Pons (tissue), 1 donor: ENCODE measurements around the gene DNAJC24.

Source experiments
- DNase-seq: peaks from one replicate; pipeline ENCODE4 v3.0.0-alpha.2; 2016; ENCODE audit warnings: low spot score

Gene DNAJC24

DNA sequence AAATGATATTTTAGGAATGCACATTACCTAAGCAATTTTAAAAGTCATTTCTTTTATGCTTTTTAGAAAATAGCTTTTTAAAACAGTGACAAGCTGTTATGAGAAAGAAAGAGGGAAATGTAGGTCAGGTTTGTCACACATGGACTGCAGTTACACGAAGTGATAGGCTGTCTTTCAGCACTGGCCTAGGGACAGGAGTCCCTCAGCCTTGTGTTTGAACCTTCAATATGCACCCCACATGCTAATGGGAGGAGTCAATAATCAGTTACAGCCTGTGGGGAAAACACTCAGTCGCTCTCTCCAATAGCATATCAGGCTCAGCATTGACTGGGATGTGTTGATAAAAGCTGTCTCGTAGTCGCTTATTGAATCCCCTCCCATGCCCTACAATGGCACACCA lies 45.8 kb downstream of the DNAJC24 start:
- DNase-seq: no peak

- DNase-seq: no peak
Measured at GRCh38 chr11:31417357-31417756, 47.7 kb downstream of the DNAJC24 start.

DNA sequence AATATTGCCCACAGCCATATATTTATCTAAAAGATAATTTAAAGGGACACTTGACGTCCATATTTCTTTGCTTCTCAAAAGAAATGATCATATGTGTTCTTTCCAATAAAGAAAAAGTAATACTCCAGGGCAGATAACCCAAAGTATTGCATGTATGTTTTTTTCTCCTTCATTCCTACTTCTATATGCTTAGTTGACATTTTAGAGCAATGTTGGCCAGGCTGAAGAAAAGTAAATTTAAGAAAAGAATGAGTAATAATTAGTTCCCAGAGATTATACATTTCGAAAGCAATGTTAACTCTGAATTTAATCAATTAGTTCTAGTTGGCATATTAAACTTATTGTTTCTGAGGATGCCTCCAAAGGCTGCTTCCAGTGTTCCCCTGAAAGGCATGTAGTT lies 48.2 kb downstream of the DNAJC24 start:
- no peak for DNase-seq

GRCh38 chr11:31419138-31419537 lies 49.5 kb downstream of the DNAJC24 start:
- DNase-seq: no peak

- DNase-seq: no peak
Measured at GRCh38 chr11:31419669-31420068, 50.0 kb downstream of the DNAJC24 start.

- DNase-seq: peak; percentile 81
Measured at GRCh38 chr11:31421820-31422219, 52.2 kb downstream of the DNAJC24 start.

GRCh38 chr11:31422703-31423102 lies 53.0 kb downstream of the DNAJC24 start:
- DNase-seq: no peak

DNA sequence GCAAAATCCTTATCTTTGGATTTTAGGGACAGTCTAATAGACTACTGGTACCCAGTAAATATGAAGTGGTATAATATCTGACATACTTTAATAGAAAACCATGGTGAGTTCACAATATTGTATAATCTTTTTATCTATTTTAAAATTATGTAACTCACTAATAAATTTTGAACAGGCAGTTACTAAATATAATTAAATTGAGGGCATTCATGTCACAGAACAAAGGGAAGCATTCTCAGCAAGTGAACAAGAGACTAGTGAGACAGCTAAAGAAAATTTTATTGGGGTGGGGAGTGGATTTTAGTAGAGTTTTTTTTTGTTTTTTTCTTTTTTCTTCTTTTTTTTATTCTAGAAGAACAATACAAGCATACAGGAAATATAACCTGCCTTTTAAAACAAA lies 55.0 kb downstream of the DNAJC24 start:
- peak; percentile 66 for DNase-seq

DNA sequence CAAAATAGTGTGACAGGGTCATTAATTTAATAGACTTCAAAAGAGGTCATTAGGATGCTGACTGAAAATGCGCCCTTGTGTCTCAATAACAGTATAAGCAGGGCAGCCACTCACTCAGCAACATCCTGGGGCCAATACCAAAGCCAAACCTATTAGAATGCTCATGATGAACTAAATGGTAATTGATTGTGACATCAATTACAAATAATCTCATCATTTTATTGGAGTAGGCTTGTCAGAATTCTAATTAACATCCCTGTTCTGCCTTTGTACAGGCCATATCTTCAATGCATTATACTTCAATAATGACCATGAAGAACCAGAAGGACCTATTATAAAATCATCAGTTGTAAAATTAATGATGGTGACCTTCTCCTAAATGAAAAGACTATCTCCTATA lies 64.2 kb downstream of the DNAJC24 start:
- DNase-seq: no peak

DNA sequence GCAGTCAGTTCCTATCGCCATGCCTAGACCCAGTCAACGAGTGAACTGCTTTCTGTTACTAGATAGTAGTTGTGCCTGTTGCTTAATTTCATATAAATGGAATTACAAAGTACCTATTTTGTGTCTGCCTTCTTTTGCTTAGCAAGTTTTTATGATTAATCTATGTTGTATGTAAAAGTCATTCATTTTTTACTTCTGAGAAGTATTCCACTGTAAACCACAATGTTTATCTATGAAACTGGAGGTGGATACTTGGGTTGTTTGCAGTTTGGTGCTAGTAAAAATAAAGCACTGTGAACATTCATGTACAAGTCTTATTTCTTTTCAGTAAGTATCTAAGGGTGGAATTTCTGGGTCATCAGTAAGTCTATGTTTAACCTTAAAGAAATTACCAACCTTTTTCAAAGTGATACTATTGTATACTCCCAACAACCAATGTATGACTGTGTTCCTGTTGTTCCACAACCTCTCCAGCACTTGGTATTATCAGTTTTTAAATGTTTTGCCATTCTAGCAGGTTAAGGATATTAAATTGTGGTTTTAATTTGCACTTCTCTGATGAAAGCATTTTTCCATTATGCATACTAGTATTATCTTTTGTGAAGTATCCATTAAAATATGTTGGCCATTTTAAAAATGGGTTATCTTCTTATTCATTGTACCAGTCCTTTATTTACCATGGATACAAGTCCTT lies 68.2 kb downstream of the DNAJC24 start:
- DNase-seq: no peak

- no peak for DNase-seq
Measured at GRCh38 chr11:31441296-31441695, 71.6 kb downstream of the DNAJC24 start.

DNA sequence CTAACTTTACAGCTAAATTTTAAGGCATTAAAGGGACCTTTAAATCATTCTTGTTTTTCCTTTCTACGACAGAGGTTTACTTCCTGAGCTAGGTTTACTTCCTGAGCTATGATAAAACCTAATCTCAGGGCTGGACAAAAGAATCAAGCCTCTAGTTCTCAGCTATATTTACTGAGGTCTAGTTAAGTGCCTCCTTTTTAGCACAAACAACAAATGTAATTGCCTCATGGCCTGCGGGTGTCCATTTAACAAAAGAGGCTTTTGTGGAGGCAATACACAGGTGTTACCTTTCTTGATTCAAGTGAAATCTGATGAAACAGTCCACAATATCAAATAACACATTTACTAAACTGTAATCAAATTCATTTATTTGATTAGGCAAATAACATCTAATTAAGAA lies 72.4 kb downstream of the DNAJC24 start:
- no peak for DNase-seq

- no peak for DNase-seq
Measured at GRCh38 chr11:31443802-31444201, 74.1 kb downstream of the DNAJC24 start.

- DNase-seq: no peak
Measured at GRCh38 chr11:31445621-31446020, 76.0 kb downstream of the DNAJC24 start.

GRCh38 chr11:31449040-31449439 lies 79.4 kb downstream of the DNAJC24 start:
- DNase-seq: no peak

DNA sequence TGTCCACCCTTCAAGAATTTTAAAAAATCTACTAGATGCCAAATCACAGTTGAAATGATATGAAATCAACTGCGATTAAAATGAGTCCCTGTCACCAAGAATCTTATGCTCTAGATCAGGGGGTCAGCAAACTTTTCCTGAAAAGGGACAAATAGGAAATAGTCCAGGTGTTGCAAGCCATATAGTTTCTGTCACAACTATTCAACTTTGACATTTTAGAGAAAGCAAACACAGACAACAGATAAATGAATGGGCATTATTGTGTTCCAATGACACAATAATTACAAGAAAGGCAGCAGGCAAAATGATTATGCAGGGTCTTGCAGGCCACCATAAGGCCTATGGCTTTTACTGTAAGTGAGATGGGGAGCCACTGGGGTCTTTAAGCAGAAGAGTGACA lies 81.2 kb downstream of the DNAJC24 start:
- no peak for DNase-seq

- DNase-seq: no peak
Measured at GRCh38 chr11:31455177-31455576, 85.5 kb downstream of the DNAJC24 start.

DNA sequence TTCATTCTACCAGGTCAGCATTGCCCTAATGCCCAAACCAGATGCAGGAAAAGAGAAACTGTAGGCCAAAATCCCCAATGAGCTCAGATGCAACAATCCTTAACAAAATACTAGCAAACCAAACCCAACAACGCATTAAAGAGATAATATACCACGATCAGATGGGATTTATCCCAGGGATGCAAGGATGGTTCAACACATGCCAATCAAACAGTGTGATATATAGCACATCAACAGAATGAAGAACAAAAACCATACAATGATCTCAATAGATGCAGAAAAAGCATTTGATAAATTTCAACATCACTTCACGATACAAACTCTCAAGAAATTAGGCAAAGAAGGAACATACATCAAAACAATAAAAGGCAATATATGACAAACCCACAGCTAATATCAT lies 94.8 kb downstream of the DNAJC24 start:
- DNase-seq: no peak

DNA sequence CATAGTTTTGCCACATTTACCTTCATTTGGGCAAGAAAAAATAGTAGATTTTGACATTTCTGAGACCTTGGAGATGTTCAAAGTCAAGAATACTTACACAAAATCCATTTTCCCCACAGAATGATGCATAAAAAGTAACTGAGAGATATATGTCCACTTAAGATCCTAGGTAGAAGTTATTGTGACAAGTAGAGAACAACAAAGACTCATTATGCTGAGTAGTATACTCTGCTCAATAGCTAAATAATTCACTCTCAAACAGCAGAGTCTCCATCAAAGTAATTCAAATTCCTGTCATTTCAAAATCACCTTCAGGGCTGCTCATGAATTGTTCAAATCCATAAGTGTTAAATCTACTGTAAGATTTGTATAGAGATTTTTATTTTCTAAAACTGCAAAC lies 104.4 kb downstream of the DNAJC24 start:
- no peak for DNase-seq

DNA sequence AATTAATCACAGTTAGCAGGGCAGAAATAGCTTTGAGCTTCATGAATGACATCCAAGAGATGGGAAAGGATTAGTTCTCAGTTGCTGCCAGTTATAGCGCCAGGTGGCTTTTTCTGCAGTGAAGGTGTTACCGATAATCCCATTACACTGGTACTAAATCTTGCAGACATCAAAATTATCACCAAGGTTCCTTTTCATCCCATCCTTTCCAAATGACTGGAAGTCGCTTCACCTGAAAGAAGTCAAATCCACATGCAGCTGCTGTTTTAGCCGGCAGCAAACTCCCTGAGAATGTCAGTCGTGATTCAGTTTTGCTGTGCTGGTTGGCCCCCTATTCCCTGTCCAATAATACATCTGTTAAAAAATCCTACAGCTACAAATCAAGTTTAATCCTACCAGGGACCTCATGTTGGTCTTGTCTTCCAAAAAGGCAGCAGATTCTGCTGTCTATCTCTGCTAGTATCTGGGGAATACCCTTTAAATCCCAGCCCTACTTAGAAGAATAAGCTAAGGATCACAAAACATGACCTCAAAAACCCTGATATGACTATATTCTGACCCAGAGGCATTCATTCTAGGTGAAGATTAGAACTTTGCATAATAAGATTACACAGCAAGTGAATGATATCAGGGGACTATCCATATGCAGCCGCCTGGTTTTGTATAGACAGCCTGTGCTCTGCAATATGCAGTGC lies 108.0 kb downstream of the DNAJC24 start:
- DNase-seq: no peak

GRCh38 chr11:31478223-31478590 lies 108.5 kb downstream of the DNAJC24 start:
- no peak for DNase-seq

- no peak for DNase-seq
Measured at GRCh38 chr11:31479066-31479465, 109.4 kb downstream of the DNAJC24 start.

GRCh38 chr11:31480930-31481329 lies 111.3 kb downstream of the DNAJC24 start:
- DNase-seq: no peak
